HG03354 (cell line): ENCODE data around the gene LRP6.
"Not testable (repeated sequence)": the region's sequence is repeated elsewhere in the genome, so short reads cannot be mapped to it uniquely, and the experiment has no call there.

ENCODE experiments used
- ATAC-seq: cut with Tn5 transposase; IDR thresholded peaks from one replicate; pipeline ENCODE4 v1.9.1; 2021; ENCODE audit warnings: mild to moderate bottlenecking; ENCODE audit not compliant: unreplicated experiment, poor library complexity, severe bottlenecking

Gene LRP6

DNA sequence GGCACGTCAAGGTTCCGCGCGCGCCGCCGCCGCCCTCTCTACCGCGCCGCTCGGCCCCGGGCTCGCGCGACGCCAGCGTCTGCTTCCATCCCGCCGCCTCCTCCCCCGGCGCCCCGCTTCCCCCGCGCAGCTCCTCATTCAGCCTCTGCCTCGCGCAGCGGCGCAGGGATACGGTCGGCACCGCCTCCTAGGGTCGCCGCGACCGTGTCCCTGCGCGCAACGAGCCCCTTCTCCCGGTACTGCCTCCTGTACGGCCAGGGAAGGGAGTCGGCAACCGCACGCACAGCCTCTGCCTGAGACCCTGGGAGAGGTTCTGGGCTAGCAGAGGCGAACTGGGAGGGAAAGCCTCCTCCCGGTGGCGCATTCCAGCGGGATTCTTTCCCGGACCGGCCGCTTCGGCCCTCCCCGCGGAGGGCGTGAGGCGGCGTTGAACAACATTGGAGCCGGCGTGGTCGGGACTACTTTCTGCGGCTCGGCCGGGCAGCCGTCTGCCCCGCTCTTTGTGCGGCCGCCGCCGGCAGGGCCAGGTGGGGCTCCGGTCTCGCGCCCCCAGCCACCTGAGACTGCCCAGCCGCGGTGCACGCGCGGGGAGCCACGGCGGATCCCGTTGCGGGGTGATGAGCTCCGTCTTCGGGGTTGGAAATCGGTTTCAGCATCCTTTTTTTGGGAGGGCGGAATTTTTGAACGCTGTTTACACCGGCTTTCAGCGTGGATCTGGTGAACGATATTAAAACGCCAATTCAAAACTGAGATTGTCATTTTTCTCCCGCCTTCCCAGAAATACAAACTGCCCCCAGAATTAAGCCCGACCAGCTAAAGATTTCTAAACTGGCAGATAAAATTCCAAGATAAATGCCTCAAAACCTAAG is at the start of gene LRP6:
Gene LRP6 (minus strand): TSS at position 172 of the 869 bp plus-strand sequence. CDS start 309 bp downstream, outside the sequence.
- peak; percentile 87 for ATAC-seq

DNA sequence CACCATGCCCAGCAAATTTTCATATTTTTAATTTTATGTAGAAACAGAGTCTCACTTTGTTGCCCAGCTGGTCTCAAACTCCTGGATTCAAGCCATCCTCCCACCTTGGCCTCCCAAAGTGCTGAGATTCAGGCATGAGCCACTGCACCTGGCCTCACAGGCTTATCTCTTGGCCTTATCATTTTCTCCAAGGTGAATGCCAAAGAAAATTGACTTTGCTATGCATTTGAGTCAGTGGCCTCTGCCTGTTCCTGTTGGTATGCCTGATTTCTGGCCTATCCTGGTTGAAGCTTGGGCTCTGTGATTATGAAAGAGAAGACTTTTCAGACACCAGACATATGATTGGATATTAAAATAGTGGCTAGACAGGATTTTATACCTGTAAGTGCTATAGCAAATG is 49.0 kb upstream of the LRP6 start:
- ATAC-seq: no peak

DNA sequence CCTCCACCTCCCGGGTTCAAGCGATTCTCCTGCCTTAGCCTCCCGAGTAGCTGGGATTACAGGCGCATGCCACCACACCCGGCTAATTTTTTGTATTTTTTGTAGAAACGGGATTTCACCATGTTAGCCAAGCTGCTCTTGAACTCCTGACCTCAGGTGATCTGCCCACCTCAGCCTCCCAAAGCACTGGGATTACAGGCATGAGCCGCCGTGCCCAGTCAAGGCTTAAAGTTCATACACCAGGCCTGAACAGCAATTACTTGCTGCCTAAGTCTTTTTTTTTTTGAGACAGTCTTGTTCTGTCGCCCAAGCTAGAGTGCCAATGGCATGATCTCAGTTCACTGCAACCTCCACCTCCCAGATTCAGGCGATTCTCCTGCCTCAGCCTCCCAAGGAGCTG is 43.9 kb upstream of the LRP6 start:
- ATAC-seq: not testable (repeated sequence)

DNA sequence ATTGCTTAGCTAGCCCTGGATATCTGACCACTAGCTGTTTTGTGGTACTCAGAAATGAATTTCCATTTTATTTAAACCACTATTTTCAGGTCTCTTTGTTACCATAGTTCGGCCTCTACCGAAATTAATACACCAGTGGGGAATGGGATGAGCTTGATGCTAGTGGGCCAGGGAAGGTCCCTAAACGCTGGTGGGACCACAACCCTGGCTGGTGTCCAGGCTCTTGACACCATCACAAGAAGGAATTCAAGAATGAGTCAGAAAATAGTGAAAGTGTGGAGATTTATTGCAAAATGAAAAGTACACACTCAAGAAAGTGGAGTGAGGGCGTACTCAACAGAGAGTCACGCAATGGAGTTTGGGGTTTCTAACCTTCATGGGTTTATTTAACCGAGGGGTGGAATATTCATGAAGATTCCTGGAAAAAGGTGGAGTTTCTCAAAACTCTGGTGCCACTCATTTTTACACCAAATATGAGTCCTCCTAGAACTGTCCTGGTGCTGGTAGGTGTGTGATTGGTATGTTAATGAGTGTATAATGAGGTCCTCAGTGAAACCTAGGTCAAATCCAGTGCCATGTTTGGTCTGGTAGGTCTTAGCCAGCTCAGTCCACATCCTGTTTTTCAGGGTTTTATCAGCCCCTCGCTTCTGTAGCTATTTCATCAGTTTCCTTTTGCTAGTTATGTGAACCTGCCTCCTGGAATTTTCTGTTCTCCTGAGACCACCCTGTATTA is 38.9 kb upstream of the LRP6 start:
- no peak for ATAC-seq

DNA sequence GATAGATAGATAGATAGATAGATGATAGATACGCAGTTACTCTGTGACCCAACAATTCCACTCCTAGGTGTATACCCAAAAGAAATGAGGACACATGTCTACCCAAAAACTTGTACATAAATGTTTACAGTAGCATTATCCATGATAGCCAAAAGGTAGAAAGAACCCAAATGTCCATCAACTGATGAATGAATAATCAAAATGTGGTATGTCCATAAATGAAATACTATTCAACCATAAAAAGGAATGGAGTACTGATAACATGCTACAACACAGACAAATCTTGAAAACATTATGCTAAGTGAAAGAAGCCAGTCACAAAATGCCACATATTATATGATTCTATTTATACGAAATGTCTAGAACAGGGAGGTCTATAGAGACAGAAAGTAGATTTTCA is 36.1 kb upstream of the LRP6 start:
- ATAC-seq: no peak

DNA sequence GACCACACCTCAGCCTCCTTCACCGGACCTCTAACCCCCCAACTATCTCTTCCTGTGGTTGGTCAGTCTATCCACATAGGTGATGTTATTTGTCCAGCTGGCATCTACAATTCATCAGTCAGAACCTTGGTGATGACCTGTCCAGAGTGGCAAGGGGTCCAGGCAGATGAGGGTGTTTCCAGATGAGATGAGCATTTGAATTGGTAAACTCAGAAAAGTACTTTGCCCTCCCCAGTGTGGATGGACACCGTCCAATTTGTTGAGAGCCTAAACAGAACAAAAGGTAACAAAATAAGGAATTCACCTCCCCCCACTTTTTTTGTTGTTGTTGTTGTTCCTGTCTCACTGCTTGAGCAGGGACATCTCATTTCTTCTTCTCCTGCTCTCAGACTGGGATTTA is 34.3 kb upstream of the LRP6 start:
- ATAC-seq: no peak

DNA sequence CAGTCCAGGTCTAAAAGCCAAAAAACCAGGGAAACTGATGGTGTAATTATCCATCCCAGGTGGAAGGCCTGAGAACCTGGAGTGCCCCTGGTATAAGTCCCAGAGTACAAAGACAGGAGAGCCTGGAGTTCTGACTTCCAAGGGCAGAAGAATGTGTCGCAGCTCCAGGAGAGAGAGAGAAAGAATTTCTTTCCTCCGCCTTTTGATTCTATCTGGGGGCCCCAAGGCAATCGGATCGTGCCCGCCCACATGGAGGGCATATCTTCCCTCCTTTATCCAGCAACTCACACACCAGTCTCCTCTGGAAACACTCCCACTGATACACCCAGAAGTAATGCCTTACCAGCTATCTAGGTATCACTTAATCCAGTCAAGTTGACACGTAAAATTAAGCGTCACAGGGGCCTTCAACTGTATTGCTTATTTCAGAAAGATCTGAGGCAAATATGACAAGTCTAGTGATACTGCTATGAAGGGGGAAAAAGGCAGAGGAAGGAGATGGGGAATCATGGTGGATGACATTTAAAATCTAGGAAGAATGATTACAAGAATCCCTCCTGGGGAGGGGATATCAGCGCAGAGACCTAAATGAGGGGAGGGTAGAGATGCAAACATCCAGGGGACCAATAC is 30.5 kb upstream of the LRP6 start:
- ATAC-seq: no peak

DNA sequence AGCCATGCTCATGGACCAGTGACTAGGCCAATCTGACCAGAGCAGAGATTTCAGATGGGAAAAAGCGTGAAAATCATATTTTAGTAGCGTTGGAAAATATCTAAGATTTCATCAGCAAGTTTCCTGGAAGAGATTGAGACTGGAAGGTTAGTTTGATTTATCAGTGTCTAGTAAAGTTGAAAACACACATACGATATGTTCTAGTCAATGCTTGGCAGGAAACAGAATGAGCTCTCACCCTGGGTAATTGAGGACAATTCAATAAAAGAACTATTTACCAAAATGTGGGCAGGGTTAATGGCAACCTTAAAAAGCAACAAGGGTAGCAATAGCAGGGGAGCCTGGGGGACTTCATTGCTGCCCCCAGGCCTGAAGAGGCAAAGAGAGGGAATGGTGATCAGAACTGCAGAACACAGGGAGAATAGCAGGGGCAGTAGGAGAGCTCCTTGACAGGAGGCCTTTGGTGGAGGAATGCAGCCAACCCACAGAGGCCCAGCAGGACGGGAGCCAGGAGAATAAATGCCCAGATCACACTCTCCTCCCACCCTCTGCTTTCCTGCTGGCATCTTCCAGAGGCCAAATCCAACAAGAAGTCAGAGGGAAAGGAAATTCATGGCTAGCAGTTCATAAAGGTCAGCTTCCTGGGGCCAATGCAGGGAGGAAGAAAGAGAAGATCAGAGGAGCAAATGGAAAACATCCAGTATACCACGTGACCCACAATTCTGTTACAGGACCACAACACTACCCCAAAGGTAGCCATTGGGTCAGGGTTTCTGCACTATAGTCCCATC is 27.6 kb upstream of the LRP6 start:
- ATAC-seq: no peak

DNA sequence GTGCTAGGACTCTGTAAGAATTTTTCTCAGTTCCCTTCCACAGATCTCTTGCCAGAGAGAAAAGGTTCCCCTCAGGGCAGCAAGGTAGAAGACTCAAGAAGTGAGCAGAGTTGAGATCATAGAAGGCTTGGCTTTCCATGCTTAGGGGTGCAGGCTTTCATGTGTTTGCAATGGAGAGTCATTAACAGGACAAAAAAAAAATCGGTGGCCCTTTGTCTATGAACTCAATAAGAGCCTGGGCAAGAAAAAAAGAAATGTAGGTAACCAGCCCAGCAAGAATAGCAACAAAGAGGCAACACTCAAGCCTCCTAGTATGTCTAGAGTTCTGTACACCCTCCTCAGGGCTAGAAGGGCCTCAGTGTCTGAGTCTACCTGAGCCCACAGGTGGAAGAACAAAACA is 23.4 kb upstream of the LRP6 start:
- no peak for ATAC-seq

DNA sequence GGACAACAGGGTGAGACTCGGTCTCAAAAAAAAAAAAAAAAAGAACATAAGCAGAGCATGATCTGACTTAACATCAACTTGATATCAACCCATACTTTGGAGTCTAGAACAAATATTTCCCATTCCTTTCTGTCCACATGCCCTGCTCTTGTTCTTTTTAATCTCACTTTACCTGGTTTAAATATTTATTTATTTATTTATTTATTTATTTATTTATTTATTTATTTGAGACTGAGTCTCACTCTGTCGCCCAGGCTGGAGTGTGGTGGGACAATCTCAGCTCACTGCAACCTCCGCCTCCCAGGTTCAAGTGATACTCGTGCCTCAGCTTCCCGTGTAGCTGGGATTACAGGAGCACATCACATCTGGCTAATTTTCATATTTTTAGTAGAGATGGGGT is 19.6 kb upstream of the LRP6 start:
- ATAC-seq: no peak

DNA sequence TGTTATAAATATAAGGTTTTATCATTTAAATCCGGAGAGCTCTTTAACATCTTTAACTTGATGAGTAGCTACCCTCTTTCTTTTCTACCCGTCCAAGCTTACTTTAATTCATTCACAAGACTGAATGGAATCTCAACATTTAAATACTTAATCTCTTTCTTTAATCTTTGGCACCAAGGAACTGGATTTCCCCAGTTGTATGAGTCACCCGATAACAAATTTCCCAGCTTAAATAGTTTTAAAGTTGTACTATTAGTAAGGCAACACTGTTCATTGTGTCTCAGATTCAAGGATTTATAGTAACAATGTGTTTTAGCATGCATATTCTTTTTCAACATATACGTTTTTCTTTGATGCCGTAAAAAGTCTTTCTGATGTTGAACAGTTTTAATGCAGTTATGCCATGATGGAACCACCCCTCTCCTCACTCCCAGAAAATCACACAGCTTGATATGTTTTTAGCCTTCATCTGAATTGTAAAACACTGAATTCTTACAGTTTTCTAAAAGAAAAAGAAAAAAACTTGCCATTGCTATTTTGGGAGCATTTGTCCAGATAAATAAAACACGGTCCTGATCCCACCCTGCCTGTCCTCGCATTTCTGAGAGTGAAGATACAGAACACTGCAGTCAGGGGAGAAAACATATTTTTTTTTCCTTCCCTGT is 16.0 kb upstream of the LRP6 start:
- ATAC-seq: no peak

DNA sequence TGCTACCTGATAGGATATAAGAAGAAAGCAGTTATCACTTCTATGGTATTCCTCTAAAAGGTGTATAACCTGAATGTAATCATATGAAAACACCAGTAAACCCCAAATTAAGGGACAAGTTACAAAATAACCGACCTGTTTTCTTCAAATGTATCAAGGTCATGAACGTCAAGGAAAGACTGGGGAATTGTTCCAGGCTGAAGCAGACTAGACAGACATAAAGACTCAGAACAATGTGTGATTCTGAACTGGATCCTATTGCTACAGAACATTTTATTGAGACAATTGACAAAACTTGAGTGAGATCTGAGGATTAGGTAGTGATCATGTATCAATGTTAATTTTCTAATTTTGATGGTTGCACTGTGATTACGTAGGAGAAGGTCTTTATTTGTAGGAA is 15.4 kb upstream of the LRP6 start:
- ATAC-seq: no peak

DNA sequence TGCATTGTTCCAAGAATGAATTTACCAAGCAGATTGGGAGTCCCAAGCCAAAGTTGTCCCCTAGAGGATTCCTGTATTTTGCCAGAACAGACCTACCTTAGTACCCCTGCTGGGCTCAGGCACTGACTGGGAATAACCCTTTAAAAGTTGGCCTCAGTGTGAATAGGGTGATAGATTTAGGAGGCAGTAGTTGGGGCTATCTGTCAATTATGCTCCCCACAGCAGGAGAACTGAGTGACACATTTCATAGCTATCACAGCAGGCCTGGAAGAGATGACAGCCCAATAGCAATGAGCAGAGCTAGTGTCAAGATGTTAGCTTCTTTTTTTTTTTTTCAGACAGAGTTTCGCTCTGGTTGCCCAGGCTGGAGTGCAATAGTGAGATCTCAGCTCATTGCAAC is 14.3 kb upstream of the LRP6 start:
- ATAC-seq: no peak

DNA sequence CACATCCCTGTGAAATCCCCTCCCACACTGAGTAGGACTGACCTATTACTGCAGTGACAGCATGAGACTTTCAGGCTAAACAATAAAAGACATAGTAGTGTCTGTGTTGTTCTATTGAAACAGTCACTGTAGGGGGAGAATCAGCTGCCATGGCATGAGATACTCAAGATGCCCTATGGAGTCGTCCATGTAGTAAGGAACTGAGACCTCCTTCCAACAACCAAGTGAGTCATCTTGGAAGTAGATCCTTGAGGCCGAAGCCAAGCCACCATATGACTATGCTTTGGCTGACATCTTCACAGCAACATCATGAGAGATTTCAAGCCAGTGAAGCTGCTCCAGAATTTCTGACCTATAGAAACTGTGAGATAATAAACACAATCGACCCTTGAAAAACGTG is 12.1 kb upstream of the LRP6 start:
- no peak for ATAC-seq

DNA sequence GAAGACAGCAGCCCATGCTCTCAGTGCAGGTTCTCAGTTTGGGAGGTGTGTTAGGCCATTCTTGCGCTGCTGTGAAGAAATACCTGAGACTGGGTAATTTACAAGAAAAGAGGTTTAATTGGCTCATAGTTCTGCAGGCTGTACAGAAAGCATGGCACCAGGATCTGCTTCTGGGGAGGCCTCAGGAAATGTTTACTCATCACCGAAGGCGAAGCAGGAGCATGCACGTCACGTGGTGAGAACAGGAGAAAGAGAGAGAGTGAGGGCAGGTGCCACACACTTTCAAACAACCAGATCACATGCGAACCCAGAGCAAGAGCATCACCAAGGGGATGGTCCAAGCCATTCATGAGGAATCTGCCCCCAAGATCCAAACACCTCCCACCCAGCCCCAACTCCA is 9.0 kb upstream of the LRP6 start:
- no peak for ATAC-seq

DNA sequence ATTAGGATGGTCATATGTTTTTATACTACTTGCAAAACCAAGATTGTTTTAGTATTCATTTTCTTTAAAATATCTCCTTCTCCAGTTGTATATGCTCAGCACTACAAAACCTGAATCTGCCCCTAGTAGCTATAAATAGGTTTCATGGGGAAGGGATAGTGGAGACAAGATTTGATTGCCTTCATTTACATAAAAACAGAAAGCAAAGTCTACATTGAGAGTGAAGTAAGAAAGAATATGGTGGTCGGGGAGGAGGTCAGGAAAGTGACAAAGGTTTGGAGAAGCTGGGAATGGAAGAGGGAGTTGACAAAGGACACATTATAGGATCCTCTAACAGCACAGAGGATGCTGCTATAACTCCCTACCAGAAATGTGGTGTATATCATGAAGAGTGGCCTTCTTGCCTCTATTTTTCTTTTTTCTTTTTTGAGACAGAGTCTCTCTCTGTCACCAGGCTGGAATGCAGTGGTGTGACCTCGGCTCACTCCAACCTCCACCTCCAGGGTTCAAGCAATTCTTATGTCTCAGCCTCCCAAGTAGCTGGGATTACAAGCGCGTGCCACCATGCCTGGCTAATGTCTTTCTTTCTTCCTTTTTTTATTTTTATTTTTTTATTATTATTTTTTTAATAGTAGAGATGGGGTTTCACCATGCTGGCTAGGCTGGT is 6.6 kb upstream of the LRP6 start:
- ATAC-seq: no peak

DNA sequence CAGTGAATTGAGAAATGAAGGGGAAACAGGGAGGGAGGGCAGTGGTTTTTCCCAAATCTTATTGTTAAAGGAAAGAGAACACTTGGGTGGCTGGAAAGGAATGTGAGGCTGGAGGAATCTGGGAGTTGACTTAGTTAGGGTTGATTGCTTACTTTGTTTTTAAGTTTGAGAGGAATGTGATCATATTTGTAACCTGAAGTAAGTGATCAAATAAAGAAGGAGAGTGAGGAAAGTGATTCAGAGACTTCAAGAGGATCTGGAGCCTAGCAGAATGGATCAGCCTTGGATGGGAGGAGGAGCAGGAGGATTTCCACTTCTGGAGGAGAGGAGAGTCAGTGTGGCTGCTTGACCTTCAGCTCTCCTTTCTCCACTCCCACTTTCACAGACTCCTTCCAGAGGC is 6.0 kb upstream of the LRP6 start:
- no peak for ATAC-seq

DNA sequence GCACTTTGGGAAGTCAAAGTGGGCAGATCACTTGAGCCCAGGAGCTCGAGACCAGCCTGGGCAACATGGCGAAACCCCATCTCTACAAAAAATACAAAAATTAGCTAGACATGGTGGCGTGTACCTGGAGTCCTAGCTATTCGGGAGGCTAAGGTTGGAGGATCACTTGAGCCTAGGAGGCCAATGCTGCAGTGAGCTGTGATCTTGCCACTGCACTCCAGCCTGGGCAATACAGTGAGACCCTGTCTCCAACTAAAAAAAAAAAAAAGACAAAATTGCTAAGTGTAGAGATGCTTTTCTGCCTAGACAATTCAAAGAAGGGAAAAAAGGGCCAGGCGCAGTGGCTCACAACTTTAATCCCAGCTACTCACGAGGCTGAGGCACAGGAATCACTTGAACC is 3.4 kb upstream of the LRP6 start:
- ATAC-seq: no peak

DNA sequence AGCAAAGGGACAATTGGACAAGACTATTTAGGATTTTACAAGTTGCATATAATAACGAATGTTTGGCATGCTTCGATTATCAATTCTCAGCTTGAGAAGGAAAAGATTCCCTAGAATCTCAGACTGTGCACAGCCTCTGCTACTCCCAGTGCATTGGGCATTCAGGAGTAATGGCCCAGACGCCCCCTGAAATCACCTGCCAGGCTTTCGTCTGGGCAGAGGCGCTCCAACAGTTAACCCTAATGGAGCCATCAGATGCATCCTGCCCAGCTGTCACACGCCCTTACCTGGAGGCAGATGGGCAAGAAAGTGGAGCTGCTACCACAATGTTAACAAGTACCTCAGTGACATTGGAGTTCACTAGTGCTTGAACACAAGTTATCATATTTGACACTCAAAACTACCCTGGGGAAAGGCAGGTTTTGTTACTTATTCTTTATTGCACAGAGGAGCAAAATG is 927 bp upstream of the LRP6 start:
- no peak for ATAC-seq
